ENCODE data around the gene TACR1.

GRCh38 chr2:75002007-75002406 is 197.3 kb downstream of the TACR1 start:
- TF ChIP-seq CTCF (IDR thresholded peaks at IDR 0.05) = no peak
- no peak for TF ChIP-seq POLR2A (IDR thresholded peaks at IDR 0.05)
- no peak for TF ChIP-seq POLR2AphosphoS5 (IDR thresholded peaks at IDR 0.05)
